HG03060 (cell line): Measurements from ENCODE around the gene UXT.
"Not testable (repeated sequence)": the region's sequence is repeated elsewhere in the genome, so short reads cannot be mapped to it uniquely, and the experiment has no call there.

Source experiments
- ATAC-seq: cut with Tn5 transposase; IDR thresholded peaks from one replicate; pipeline ENCODE4 v1.9.1; 2021; ENCODE audit warnings: low read depth, moderate number of reproducible peaks; ENCODE audit not compliant: unreplicated experiment

The UXT gene

DNA sequence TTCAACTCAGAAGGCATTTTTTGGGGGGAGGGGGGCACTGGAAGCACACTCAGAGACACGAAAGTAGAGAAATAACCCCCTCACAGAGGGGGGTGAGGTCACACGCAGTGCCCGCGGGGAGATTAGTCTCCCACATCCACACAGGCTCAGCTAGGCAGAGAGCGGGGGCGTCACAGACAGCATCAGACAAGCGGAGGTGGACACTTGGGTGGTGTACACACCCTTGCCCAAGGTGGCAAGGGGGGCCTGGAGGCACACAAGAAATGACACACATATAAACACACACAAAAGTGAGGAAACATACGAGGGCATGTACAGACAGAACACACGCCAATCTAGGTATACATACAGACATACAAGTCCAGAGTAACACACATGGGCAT lies 38.7 kb downstream of the UXT start:
- ATAC-seq = no peak

DNA sequence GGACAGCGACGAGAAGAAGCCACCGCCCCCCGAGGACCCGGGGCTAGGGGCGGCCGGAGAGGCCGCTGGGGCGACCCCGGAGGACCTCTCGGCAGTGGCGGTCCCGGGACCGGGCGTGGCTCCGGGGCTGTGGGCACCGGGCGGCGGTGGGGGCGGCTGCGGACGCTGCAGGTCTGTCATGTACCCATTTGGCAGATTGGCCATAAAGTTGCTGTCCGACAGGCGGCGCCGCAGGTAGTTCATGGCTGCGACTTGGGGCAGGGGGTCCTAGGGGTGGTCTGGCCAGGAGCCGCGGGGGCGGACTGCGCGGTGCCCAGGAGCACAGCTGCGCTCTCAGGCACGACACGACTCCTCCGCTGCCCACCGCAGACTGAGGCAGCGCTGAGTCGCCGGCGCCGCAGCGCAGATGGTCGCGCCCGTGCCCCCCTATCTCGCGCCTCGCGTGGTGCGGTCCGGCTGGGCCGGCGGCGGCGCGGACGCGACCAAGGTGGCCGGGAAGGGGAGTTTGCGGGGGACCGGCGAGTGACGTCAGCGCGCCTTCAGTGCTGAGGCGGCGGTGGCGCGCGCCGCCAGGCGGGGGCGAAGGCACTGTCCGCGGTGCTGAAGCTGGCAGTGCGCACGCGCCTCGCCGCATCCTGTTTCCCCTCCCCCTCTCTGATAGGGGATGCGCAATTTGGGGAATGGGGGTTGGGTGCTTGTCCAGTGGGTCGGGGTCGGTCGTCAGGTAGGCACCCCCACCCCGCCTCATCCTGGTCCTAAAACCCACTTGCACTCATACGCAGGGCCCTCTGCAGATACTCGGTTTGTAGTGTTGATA lies 39.3 kb downstream of the UXT start, which contains the start of gene SYN1:
TSS of gene SYN1 (minus strand) at position 372 of the 817 bp plus-strand sequence. CDS start at position 243, 129 bp downstream.
- no peak for ATAC-seq

DNA sequence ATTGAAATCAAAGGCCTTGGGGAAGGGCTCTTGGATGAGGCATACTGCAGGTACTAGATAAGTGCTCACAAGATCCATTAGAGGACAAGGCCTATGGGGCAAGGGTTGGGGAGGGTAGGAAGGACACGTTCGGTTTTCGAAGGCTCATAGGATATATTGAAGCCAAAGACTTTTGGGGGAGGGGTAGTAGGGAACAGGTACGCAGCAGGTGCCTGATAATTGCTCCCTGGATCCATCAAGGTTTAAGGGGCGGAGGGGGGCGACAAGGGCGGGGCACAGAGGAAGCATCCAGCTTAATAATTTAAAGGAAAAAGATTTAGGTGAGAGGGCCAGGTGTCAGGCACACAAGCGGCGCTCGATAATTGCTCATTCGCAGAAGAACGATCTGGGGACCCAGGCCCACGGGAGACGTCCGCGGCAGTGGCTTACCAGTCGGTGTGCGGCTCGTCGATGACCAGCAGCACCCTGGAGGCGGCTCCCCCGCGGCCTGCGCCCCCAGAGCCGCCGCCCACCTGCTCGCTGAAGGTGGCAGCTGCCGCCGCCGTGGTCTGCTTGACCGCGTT lies 40.0 kb downstream of the UXT start:
- ATAC-seq = no peak

GRCh38 chrX:47614618-47615017 lies 44.4 kb downstream of the UXT start:
- no peak for ATAC-seq

DNA sequence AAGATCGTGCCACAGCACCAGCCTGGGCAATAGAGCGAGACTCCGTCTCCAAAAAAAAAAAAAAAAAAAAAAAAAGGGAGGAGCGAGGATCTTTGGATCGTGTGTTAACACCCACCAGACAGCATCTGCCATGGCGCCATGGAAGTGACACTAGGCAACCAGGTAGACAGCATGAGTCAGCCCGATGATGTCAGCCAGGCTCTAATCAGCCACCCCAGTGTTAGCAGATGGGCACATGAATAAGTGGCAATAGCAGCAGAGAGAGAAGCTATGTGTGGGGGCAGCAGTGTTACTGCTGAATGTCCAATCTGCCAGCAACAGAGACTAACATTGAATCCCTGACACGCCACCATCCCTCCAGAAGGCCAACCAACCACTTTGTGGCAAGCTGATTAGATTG lies 45.9 kb downstream of the UXT start:
- ATAC-seq = no peak

DNA sequence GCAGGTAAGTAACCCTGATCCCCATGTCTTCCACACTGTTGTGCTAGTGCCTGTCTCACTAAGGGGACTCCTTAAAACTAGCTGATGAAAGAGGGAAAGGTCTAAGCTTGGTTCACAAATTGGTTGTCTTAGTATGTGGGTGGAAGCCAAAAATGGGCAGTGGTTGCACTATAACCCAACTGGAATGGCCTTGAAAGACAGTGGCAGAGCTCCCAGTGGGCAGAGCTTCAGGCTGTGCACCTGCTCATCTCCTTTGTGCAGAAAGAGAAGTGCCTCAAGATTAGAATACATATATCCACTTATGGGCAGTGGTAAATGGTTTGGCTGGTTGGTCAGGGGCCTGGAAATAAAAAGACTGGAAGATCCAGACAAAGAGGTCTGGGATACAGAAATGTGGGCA lies 46.6 kb downstream of the UXT start:
- ATAC-seq = no peak

- no peak for ATAC-seq
These were observed 47.1 kb downstream of the UXT start for GRCh38 chrX:47611926-47612325.

GRCh38 chrX:47611489-47611888 lies 47.5 kb downstream of the UXT start:
- ATAC-seq = no peak

GRCh38 chrX:47610511-47610910 lies 48.5 kb downstream of the UXT start:
- no peak for ATAC-seq

GRCh38 chrX:47608130-47608810 lies 50.7 kb downstream of the UXT start:
- ATAC-seq = no peak

DNA sequence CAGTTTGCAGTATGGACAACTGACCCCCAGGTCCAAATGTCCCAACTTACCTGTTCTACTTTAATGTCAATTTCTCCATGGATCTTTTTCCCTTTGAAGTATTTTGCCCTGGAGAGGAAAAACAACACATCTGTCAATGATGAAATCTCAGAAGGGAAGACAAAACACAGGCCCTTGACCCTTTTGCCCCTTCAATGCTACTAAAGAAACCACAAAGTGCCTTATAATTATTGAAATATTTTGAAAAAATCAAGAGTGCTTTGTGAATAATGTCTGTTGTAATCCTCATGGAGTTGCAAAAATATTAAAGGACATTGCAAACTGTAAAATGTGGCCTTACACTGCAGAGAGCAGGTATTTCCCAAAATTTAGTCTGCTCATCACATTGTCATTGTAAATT lies 51.9 kb downstream of the UXT start:
- no peak for ATAC-seq

DNA sequence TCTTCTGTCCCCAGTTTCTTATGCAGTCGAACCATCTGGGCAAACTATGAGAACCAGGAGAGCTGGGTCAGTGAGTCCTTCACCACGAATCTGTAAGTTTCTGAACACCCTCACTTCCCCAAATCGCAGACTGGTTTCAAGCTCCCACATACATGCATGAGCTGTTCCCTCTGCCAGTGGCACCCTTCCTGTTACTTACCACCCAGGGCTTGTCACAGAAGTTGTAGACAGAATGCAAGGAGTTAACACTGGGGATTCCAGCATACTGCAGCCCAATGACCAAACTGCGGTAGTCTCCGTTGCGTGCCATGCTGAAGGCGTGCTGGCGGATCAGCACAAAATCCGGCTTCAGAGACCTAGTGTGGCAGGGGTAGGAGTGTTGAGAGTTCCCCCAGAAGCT lies 54.0 kb downstream of the UXT start:
- ATAC-seq = no peak

GRCh38 chrX:47603125-47603524 lies 55.9 kb downstream of the UXT start:
- ATAC-seq = not testable (repeated sequence)
